Measurements from ENCODE around the gene PARD3. TPM values are rescaled to one million over a fixed set of nuclear protein-coding genes. Genes with fewer than 3 reads are reported as not detected.
"Not testable (repeated sequence)": the region's sequence is repeated elsewhere in the genome, so short reads cannot be mapped to it uniquely, and the experiment has no call there.

The PARD3 gene
- total and polyA plus RNA-seq, 12 donors: 17.0 to 93.8 (median 47.3) TPM

DNA sequence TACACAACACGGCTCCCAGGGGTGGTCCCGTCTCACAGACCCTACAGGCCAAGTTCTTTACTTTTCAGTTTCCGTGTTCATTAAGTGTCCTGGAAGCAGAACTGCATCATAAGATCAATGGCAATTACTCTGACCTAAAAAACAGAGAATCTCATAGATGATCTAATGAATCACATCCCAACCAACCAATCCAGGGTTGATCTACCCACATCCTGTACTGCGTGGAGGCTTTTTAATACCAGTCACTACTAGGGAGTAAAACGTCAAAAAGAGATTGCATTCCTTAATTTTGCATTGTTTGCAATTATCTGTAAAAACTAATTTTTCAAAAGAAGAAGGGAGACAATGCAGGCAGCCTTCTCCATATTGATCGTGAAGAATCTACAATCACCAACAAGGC is 72.6 kb downstream of the PARD3 start:
- Histone ChIP-seq H3K4me3 (no peak overlapping the region), H3K9me3 (replicated peaks in 1 of 3) (no peaks in the 10 kb centered on the region), H3K4me1 (replicated peaks in 1 of 2) (peaks cover 14 to 43% of the 10 kb centered on the region in 2 donors), H3K36me3 (replicated peaks in 1 of 2) (no peaks in the 10 kb centered on the region), H3K27ac (no peak overlapping the region), H3K27me3 (no peaks in the 10 kb centered on the region)
- intact Hi-C loops (cut with DNase I): no loop called here
- no peak for DNase-seq
- no peak for TF ChIP-seq POLR2A (IDR thresholded peaks at IDR 0.05)
- TF ChIP-seq, protein P1, sequence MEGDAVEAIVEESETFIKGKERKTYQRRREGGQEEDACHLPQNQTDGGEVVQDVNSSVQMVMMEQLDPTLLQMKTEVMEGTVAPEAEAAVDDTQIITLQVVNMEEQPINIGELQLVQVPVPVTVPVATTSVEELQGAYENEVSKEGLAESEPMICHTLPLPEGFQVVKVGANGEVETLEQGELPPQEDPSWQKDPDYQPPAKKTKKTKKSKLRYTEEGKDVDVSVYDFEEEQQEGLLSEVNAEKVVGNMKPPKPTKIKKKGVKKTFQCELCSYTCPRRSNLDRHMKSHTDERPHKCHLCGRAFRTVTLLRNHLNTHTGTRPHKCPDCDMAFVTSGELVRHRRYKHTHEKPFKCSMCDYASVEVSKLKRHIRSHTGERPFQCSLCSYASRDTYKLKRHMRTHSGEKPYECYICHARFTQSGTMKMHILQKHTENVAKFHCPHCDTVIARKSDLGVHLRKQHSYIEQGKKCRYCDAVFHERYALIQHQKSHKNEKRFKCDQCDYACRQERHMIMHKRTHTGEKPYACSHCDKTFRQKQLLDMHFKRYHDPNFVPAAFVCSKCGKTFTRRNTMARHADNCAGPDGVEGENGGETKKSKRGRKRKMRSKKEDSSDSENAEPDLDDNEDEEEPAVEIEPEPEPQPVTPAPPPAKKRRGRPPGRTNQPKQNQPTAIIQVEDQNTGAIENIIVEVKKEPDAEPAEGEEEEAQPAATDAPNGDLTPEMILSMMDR (IDR thresholded peaks at IDR 0.05): no peak
- WGBS, 4 donors: 92 to 95% (median 93%) methylated on average over 6 of the region's 6 CpGs

DNA sequence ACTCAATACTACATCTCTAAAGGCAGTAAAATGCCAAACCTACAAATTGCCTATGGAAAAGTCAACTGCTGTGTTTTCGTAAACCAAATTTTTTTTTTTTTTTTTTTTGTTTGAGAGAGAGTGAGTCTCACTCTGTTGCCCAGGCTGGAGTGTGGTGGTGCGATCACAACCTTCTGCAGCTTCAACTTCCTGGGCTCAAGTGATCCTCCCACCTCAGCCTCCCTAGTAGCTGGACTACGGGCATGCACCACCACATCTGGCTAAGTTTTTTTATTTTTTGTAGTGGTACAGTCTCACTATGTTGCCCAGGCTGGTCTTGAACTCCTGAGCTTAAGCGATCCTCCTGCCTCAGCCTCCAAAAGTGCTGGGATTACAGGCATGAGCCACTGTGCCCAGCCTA is 74.0 kb downstream of the PARD3 start:
- H3K27me3 ChIP-seq; H3K4me3 ChIP-seq; H3K27ac ChIP-seq; H3K9me3 ChIP-seq (replicated peaks in 1 of 3); H3K36me3 ChIP-seq (replicated peaks in 1 of 2); intact Hi-C loops (cut with DNase I); DNase-seq: not testable (repeated sequence)
- WGBS, 4 donors: 94 to 99% (median 96%) methylated on average over 4 of the region's 4 CpGs
- H3K4me1 ChIP-seq (replicated peaks in 1 of 2): peaks cover 14 to 34% of the 10 kb centered on the region in 2 donors

DNA sequence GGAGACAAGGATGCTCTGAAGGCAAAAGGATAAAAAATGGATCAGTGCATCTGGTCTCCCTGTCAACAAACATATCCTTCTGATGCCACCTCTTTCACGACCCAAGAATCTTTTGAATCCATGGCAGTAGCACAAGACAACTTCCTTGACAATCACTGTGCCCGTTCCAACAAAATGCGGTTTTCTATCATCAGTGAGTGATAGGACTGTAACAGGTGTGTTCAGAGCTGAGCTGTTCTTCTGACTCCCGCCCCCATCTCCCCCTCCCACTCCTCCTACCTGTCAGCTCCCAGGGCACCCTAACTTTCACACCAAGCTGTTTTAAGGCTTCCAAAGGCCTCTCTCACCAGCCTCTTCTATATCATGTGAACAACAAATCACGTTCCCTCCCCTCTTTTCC is 74.8 kb downstream of the PARD3 start:
- 47 to 62% (median 56%) methylated on average over 5 of the region's 5 CpGs for WGBS, 4 donors
- Histone ChIP-seq H3K36me3 (replicated peaks in 1 of 2) (no peaks in the 10 kb centered on the region), H3K27ac (peak overlapping the region in 4 of 5 donors; percentile 30 to 68 (median 48)), H3K27me3 (no peaks in the 10 kb centered on the region), H3K4me1 (replicated peaks in 1 of 2) (peaks cover 14 to 30% of the 10 kb centered on the region in 2 donors), H3K4me3 (peak overlapping the region in 1 of 4 donors; percentile 11), H3K9me3 (replicated peaks in 1 of 3) (no peaks in the 10 kb centered on the region)
- DNase-seq: no peak
- no peak for TF ChIP-seq POLR2A (IDR thresholded peaks at IDR 0.05)
- TF ChIP-seq, protein P1 (IDR thresholded peaks at IDR 0.05): no peak
- intact Hi-C loops (cut with DNase I): no loop called here

DNA sequence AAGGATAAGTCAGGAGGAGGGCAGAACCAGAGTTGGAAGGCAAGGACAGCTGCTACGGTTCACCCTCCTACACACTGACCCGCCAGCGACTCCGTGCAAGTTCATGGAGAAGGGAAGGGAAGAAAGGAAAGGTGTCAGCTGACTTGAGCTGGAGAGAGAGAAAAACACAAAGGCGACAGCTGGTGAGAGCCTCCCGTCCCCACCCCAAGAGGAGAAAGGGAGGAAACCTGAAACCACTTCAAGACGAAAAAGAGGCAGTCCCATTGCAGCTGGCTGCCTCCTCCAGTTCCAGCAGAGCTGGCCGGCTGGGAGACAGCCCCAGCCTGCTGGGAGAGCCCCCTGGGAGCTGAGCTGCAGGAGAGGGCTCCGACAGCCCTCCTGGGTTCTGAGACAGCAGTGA is 75.2 kb downstream of the PARD3 start:
- H3K4me3 ChIP-seq: peak overlapping the region in 1 of 4 donors; percentile 11
- peak overlapping the region in 4 of 5 donors; percentile 30 to 68 (median 48) for H3K27ac ChIP-seq
- no peaks in the 10 kb centered on the region for H3K27me3 ChIP-seq
- no peaks in the 10 kb centered on the region for H3K9me3 ChIP-seq (replicated peaks in 1 of 3)
- peak; percentile 33 to 79 (median 61) for DNase-seq
- H3K4me1 ChIP-seq (replicated peaks in 1 of 2): peaks cover 14 to 30% of the 10 kb centered on the region in 2 donors
- TF ChIP-seq POLR2A (IDR thresholded peaks at IDR 0.05): peak in 1 of 2 donors; percentile 19
- TF ChIP-seq, protein P1 (IDR thresholded peaks at IDR 0.05): no peak
- H3K36me3 ChIP-seq (replicated peaks in 1 of 2): no peaks in the 10 kb centered on the region
- intact Hi-C loops (cut with DNase I): no loop called here
- WGBS, 4 donors: 14 to 16% (median 16%) methylated on average over 8 to 9 of the region's 9 CpGs

DNA sequence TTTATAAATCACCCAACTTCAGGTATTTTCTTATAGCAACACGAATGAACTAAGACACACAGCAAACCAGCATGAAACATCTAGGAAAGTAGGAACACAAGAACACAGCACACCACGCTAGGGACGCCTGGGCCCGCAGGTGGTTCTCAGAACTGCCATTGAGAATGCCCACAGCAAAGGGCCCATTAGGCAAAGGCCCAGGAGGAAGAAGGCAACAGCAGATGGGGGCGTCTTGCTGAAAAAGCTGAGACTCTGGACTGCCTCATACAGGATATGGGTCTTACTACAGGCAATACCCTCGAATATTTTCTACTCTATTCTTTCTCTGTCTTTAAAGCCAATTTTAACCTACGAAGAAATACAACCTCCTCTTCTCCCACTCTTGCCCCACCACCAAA is 77.3 kb downstream of the PARD3 start:
- peaks cover 14 to 20% of the 10 kb centered on the region in 2 donors for H3K4me1 ChIP-seq (replicated peaks in 1 of 2)
- 91 to 94% (median 93%) methylated on average over 7 of the region's 7 CpGs for WGBS, 4 donors
- no peak overlapping the region for H3K4me3 ChIP-seq
- TF ChIP-seq, protein P1 (IDR thresholded peaks at IDR 0.05): no peak
- no peak for TF ChIP-seq POLR2A (IDR thresholded peaks at IDR 0.05)
- no peaks in the 10 kb centered on the region for H3K27me3 ChIP-seq
- H3K27ac ChIP-seq: no peak overlapping the region
- H3K9me3 ChIP-seq (replicated peaks in 1 of 3): no peaks in the 10 kb centered on the region
- intact Hi-C loops (cut with DNase I): no loop called here
- no peaks in the 10 kb centered on the region for H3K36me3 ChIP-seq (replicated peaks in 1 of 2)
- no peak for DNase-seq
